HFF-Myc (cell line): ENCODE results near the gene MPP7.
A peak's percentile ranks its signal among the peaks of the same experiment; 100 is the strongest.

Experiments
- DNase-seq: peaks from one replicate; pipeline ENCODE4 v3.0.0-alpha.2; 2011; ENCODE audit warnings: low read depth; ENCODE audit errors: extremely low read depth
- H3K4me3 ChIP-seq: replicated peaks from 2 replicates; pipeline ENCODE4 v1.5.1; 2011; ENCODE audit warnings: low read depth, mild to moderate bottlenecking, control low read depth, low read length
- CTCF ChIP-seq: IDR thresholded peaks from 2 replicates; pipeline ENCODE4 v1.5.1; 2012; ENCODE audit warnings: mild to moderate bottlenecking, low read depth, low read length, control low read depth; ENCODE audit errors: missing control alignments

MPP7 gene

GRCh38 chr10:28256776-28257175 lies 46.1 kb downstream of the MPP7 start:
- TF ChIP-seq CTCF, result no peak
- H3K4me3 ChIP-seq, result no peak overlapping the region
- DNase-seq, result no peak

GRCh38 chr10:28254290-28254985 lies 48.4 kb downstream of the MPP7 start:
- no peak overlapping the region for H3K4me3 ChIP-seq
- DNase-seq, result peak; percentile 31
- TF ChIP-seq CTCF, result no peak

GRCh38 chr10:28253169-28253785 lies 49.6 kb downstream of the MPP7 start:
- no peak for DNase-seq
- no peak overlapping the region for H3K4me3 ChIP-seq
- no peak for TF ChIP-seq CTCF
